ENCODE results near the gene OSBP. TPM values are rescaled to one million over a fixed set of nuclear protein-coding genes. Genes with fewer than 3 reads are reported as not detected.

The OSBP gene
- total and polyA plus RNA-seq, 9 of the 15 experiments (the other 6 are each of a cell fraction or from before 2014, with no cell fraction given): 11.7 to 49.0 (median 28.7) TPM

DNA sequence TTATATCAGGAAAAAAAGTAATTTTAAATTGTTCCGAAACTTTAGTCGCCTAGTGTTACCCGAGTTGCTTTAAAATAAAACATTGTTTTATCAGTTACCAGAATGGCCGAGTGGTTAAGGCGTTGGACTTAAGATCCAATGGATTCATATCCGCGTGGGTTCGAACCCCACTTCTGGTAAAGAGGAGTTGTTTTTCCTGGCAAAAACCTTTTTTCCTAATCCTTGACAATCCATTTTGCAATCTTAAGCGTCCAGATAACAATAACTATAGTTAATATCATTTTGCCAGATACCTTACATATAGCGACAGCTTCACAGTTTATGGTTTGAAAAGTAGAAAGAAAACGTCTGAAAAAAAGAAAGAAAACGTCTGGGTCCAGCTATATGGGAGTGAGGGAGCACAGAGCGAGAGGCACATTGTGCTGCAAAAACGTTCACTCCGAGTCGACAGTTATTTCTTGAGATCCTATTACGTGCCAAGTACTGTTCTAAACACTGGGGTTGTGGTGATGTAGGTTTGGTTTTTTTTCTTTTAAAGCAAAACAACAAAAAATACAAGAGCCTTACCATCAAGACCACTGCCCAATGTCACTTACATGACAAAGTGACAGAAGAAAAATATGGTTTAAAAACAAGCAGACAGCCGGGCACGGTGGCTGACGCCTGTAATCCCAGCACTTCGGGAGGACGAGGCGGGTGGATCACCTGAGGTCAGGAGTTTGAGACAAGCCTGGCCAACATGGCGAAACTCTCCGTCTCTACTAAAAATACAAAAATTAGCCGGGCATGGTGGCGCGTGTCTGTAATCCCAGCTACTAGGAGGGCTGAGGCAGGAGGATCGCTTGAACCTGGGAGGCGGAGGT, 63.7 kb downstream of the OSBP start (continued):
- 0 out of 2 replicates have a peak, but pooled peaks have one; percentile 66 for TF ChIP-seq ILF3 (IDR thresholded peaks at IDR 0.05; ENCODE audit: borderline replicate concordance)
- TF ChIP-seq, protein P1, sequence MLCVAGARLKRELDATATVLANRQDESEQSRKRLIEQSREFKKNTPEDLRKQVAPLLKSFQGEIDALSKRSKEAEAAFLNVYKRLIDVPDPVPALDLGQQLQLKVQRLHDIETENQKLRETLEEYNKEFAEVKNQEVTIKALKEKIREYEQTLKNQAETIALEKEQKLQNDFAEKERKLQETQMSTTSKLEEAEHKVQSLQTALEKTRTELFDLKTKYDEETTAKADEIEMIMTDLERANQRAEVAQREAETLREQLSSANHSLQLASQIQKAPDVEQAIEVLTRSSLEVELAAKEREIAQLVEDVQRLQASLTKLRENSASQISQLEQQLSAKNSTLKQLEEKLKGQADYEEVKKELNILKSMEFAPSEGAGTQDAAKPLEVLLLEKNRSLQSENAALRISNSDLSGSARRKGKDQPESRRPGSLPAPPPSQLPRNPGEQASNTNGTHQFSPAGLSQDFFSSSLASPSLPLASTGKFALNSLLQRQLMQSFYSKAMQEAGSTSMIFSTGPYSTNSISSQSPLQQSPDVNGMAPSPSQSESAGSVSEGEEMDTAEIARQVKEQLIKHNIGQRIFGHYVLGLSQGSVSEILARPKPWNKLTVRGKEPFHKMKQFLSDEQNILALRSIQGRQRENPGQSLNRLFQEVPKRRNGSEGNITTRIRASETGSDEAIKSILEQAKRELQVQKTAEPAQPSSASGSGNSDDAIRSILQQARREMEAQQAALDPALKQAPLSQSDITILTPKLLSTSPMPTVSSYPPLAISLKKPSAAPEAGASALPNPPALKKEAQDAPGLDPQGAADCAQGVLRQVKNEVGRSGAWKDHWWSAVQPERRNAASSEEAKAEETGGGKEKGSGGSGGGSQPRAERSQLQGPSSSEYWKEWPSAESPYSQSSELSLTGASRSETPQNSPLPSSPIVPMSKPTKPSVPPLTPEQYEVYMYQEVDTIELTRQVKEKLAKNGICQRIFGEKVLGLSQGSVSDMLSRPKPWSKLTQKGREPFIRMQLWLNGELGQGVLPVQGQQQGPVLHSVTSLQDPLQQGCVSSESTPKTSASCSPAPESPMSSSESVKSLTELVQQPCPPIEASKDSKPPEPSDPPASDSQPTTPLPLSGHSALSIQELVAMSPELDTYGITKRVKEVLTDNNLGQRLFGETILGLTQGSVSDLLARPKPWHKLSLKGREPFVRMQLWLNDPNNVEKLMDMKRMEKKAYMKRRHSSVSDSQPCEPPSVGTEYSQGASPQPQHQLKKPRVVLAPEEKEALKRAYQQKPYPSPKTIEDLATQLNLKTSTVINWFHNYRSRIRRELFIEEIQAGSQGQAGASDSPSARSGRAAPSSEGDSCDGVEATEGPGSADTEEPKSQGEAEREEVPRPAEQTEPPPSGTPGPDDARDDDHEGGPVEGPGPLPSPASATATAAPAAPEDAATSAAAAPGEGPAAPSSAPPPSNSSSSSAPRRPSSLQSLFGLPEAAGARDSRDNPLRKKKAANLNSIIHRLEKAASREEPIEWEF (CRISPR knock-in tag; IDR thresholded peaks at IDR 0.05): peak; percentile 17; the same call in 1 of the 2 replicates
- no peak for TF ChIP-seq ZNF311 (CRISPR knock-in tag; IDR thresholded peaks at IDR 0.05)
- TF ChIP-seq KDM5B (IDR thresholded peaks at IDR 0.05; ENCODE audit: insufficient replicate concordance, low read depth, low read length): no peak
- TF ChIP-seq ZNF217 (CRISPR knock-in tag; IDR thresholded peaks at IDR 0.05): no peak
- TF ChIP-seq PML (IDR thresholded peaks at IDR 0.05; ENCODE audit: low read length): no peak
- no peak for TF ChIP-seq RAD21 (CRISPR knock-in tag; conservative IDR thresholded peaks at IDR 0.05 in 1 of 2, IDR thresholded peaks at IDR 0.05 in 1 of 2)
- TF ChIP-seq ZNF75A (CRISPR knock-in tag; IDR thresholded peaks at IDR 0.05): no peak
- TF ChIP-seq C11orf30 (IDR thresholded peaks at IDR 0.05; ENCODE audit: low read depth): no peak
- TF ChIP-seq, protein P2, sequence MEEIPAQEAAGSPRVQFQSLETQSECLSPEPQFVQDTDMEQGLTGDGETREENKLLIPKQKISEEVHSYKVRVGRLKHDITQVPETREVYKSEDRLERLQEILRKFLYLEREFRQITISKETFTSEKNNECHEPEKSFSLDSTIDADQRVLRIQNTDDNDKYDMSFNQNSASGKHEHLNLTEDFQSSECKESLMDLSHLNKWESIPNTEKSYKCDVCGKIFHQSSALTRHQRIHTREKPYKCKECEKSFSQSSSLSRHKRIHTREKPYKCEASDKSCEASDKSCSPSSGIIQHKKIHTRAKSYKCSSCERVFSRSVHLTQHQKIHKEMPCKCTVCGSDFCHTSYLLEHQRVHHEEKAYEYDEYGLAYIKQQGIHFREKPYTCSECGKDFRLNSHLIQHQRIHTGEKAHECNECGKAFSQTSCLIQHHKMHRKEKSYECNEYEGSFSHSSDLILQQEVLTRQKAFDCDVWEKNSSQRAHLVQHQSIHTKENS (CRISPR knock-in tag; IDR thresholded peaks at IDR 0.05): 0 out of 2 replicates have a peak, but pooled peaks have one; percentile 40
- no peak for TF ChIP-seq DNMT1 (IDR thresholded peaks at IDR 0.05)
- TF ChIP-seq L3MBTL2 (IDR thresholded peaks at IDR 0.05): no peak; the same call in 1 of the 2 replicates
- TF ChIP-seq PHF21A (IDR thresholded peaks at IDR 0.05; ENCODE audit: borderline replicate concordance, low read depth): no peak
- TF ChIP-seq, protein P3, sequence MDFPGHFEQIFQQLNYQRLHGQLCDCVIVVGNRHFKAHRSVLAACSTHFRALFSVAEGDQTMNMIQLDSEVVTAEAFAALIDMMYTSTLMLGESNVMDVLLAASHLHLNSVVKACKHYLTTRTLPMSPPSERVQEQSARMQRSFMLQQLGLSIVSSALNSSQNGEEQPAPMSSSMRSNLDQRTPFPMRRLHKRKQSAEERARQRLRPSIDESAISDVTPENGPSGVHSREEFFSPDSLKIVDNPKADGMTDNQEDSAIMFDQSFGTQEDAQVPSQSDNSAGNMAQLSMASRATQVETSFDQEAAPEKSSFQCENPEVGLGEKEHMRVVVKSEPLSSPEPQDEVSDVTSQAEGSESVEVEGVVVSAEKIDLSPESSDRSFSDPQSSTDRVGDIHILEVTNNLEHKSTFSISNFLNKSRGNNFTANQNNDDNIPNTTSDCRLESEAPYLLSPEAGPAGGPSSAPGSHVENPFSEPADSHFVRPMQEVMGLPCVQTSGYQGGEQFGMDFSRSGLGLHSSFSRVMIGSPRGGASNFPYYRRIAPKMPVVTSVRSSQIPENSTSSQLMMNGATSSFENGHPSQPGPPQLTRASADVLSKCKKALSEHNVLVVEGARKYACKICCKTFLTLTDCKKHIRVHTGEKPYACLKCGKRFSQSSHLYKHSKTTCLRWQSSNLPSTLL (IDR thresholded peaks at IDR 0.05): peak; percentile 49; the same call in 1 of the 2 replicates
- no peak for TF ChIP-seq ZNF780A (CRISPR knock-in tag; IDR thresholded peaks at IDR 0.05)
- peak; percentile 70; the same call in 1 of the 2 replicates for TF ChIP-seq ADNP (tag; IDR thresholded peaks at IDR 0.05)
- TF ChIP-seq, protein P4, sequence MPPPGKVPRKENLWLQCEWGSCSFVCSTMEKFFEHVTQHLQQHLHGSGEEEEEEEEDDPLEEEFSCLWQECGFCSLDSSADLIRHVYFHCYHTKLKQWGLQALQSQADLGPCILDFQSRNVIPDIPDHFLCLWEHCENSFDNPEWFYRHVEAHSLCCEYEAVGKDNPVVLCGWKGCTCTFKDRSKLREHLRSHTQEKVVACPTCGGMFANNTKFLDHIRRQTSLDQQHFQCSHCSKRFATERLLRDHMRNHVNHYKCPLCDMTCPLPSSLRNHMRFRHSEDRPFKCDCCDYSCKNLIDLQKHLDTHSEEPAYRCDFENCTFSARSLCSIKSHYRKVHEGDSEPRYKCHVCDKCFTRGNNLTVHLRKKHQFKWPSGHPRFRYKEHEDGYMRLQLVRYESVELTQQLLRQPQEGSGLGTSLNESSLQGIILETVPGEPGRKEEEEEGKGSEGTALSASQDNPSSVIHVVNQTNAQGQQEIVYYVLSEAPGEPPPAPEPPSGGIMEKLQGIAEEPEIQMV (tag; conservative IDR thresholded peaks at IDR 0.05; ENCODE audit: low read depth): no peak

All from K562 (cell line).